HCT116 (cell line): ENCODE results near the gene RAB27B.

ENCODE experiments used
- ATF3 ChIP-seq: IDR thresholded peaks from 2 replicates; pipeline ENCODE4 v1.6.1; 2012
- POLR2A ChIP-seq: IDR thresholded peaks from 2 replicates; pipeline ENCODE4 v1.7.0; 2011; ENCODE audit warnings: borderline replicate concordance; ENCODE audit not compliant: insufficient read depth, insufficient read length; ENCODE audit errors: extremely low read depth

- no peak for TF ChIP-seq POLR2A
- TF ChIP-seq ATF3 = no peak
These were observed 21.8 kb upstream of the RAB27B start for GRCh38 chr18:54806526-54806925.
